ENCODE measurements around the gene INF2.
A peak's percentile ranks its signal among the peaks of the same experiment; 100 is the strongest.

The INF2 gene

GRCh38 chr14:104754213-104754851, 64.9 kb downstream of the INF2 start:
- no peak for DNase-seq

- DNase-seq, result no peak
Observed at GRCh38 chr14:104755621-104756020, 66.2 kb downstream of the INF2 start.

GRCh38 chr14:104756477-104757237, 67.2 kb downstream of the INF2 start:
- no peak for DNase-seq

- no peak for DNase-seq
Observed at GRCh38 chr14:104757238-104757585, 67.8 kb downstream of the INF2 start.

GRCh38 chr14:104757681-104758392, 68.4 kb downstream of the INF2 start:
- DNase-seq, result no peak

- no peak for DNase-seq
Observed at GRCh38 chr14:104758981-104759969, 69.9 kb downstream of the INF2 start.

GRCh38 chr14:104765517-104765916, 76.1 kb downstream of the INF2 start:
- no peak for DNase-seq

- no peak for DNase-seq
Observed at GRCh38 chr14:104766256-104766862, 76.9 kb downstream of the INF2 start.

- DNase-seq, result peak; percentile 9
Observed at GRCh38 chr14:104766863-104767633, 77.6 kb downstream of the INF2 start.

- DNase-seq, result no peak
Observed at GRCh38 chr14:104767634-104767918, 78.2 kb downstream of the INF2 start.

- DNase-seq, result peak; percentile 71
Observed at GRCh38 chr14:104768437-104769323, 79.3 kb downstream of the INF2 start.

GRCh38 chr14:104769324-104770071, 80.1 kb downstream of the INF2 start:
- DNase-seq, result no peak

GRCh38 chr14:104770072-104770579, 80.7 kb downstream of the INF2 start:
- no peak for DNase-seq

- DNase-seq, result no peak
Observed at GRCh38 chr14:104770851-104771272, 81.4 kb downstream of the INF2 start.

GRCh38 chr14:104771374-104771773, 82.0 kb downstream of the INF2 start:
- no peak for DNase-seq
